Breast epithelium (tissue), 4 donors: ENCODE measurements around the gene PTPN21. TPM values are rescaled to one million over a fixed set of nuclear protein-coding genes. Genes with fewer than 3 reads are reported as not detected.

ENCODE experiments used
- DNase-seq, 2 donors: peaks; one replicate each; pipeline ENCODE4 v3.0.0-alpha.2; 2019; ENCODE audit warnings: low spot score in 2 of 2
- H3K27ac ChIP-seq, 2 donors: fragments of 200-600 bp; sonication (generic) in 1 of 2; one replicate each; pipeline ENCODE4 v1.5.1; 2016 to 2019; ENCODE audit warnings: mild to moderate bottlenecking in 1 of 2
- H3K27me3 ChIP-seq, 2 donors: fragments of 200-600 bp; sonication (generic) in 1 of 2; one replicate each; pipeline versions ENCODE4 v1.5.1 to v1.6.0; 2017 to 2019; ENCODE audit warnings: control low read depth in 1 of 2, mild to moderate bottlenecking in 1 of 2
- H3K36me3 ChIP-seq: fragments of 200-600 bp; one replicate; pipeline ENCODE4 v1.5.1; 2019
- H3K4me1 ChIP-seq, 2 donors: fragments of 200-600 bp; sonication (generic); one replicate each; pipeline ENCODE4 v1.5.1; 2016 to 2019; ENCODE audit warnings: control low read depth in 1 of 2
- H3K4me3 ChIP-seq, 3 donors: fragments of 200-600 bp; sonication (generic); 1 replicate in 2 of 3; 2 replicates in 1 of 3; pipeline ENCODE4 v1.5.1; 2016 to 2019; ENCODE audit warnings: mild to moderate bottlenecking in 3 of 3, moderate library complexity in 2 of 3
- H3K9me3 ChIP-seq, 2 donors: fragments of 200-600 bp; sonication (generic) in 1 of 2; one replicate each; pipeline ENCODE4 v1.5.1; 2016 to 2019; ENCODE audit warnings: control low read depth in 1 of 2
- POLR2A ChIP-seq: fragments of 450-650 bp; IDR thresholded peaks from one replicate; pipeline ENCODE4 v1.6.1; 2016; ENCODE audit warnings: antibody characterized with exemption, mild to moderate bottlenecking, moderate library complexity
- POLR2AphosphoS5 ChIP-seq, 3 donors: sonication (generic); formaldehyde crosslinking; IDR thresholded peaks; one replicate each; pipeline ENCODE4 v1.6.1; 2017; ENCODE audit warnings: antibody characterized with exemption in 3 of 3
- intact Hi-C: fragments of 100-400 bp; cut with DNase I; formaldehyde crosslinking; loops from one replicate; pipeline ENCODE4 v1.15.1; 2023; ENCODE audit warnings: low total_unique reads
- total RNA-seq, 3 donors: library from RNA; depleted of rRNA; stranded (reverse); fragments of >200 nt; gene quantifications; one replicate each; pipeline ENCODE4 v1.1.0, GENCODE V29; 2016
- TF ChIP-seq, protein P1 (sequence below), 3 donors: fragments of 450-650 bp; IDR thresholded peaks; one replicate each; pipeline ENCODE4 v1.5.1; 2016 to 2017; ENCODE audit warnings: antibody characterized with exemption in 3 of 3, mild to moderate bottlenecking in 3 of 3, moderate library complexity in 3 of 3

The PTPN21 gene
- total RNA-seq, 3 donors from 2014 or later: 14.4 to 18.1 (median 14.5) TPM

DNA sequence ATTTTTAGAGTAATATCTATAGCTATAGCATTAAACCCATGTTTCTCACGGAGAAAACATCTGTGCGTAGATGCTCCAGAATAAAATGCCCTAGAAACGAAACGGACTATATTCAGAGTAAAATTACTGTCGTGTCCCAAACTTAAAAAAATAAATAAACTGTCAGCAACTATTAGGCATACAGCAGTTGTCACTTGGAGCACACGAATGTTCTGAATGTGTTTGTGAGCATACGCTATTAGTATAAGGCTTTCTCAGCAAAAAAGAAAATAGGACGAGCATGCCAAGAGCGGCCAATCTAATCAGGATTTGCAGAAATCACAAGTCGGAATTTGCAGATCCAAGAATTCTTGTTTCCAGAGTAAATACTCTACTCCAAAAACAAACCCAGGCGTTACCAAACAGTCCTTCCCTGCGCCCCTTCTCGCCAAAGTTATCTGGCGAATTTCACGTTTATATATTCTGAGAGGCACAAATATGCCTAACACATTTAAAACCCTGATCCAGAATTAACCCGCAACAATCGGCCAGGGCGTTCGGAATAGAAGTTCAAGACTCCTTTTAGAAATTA, 836 bp downstream of the PTPN21 start:
- Histone ChIP-seq H3K27me3 (no peaks in the 10 kb centered on the region), H3K4me3 (peak overlapping the region; percentile 68 to 90 (median 72)), H3K36me3 (no peaks in the 10 kb centered on the region), H3K27ac (peak overlapping the region; percentile 92 to 94), H3K4me1 (peaks cover 0 to 4% of the 10 kb centered on the region in 2 donors), H3K9me3 (no peaks in the 10 kb centered on the region)
- DNase-seq: no peak
- TF ChIP-seq, protein P1, sequence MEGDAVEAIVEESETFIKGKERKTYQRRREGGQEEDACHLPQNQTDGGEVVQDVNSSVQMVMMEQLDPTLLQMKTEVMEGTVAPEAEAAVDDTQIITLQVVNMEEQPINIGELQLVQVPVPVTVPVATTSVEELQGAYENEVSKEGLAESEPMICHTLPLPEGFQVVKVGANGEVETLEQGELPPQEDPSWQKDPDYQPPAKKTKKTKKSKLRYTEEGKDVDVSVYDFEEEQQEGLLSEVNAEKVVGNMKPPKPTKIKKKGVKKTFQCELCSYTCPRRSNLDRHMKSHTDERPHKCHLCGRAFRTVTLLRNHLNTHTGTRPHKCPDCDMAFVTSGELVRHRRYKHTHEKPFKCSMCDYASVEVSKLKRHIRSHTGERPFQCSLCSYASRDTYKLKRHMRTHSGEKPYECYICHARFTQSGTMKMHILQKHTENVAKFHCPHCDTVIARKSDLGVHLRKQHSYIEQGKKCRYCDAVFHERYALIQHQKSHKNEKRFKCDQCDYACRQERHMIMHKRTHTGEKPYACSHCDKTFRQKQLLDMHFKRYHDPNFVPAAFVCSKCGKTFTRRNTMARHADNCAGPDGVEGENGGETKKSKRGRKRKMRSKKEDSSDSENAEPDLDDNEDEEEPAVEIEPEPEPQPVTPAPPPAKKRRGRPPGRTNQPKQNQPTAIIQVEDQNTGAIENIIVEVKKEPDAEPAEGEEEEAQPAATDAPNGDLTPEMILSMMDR (IDR thresholded peaks at IDR 0.05): no peak
- TF ChIP-seq POLR2AphosphoS5 (IDR thresholded peaks at IDR 0.05) (no peak), POLR2A (no peak)
- intact Hi-C loops: no loop called here

DNA sequence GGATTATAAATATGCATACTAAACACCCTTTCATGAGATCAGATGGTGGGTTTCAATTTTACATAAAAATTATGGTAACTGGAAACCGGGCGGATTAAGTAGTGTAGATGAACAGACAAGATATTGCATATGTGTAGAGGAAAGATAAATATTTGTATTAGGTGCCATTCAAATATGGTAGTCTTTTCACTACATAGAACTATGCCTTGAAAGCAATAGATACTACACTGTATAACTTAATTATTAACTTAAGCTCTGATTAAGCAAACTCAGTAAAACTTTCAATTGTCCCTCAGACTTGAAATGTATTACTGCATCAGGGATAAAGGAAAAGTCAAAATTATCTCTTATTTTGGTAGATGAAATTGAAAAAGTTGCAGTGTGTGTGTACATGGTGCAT, 1.9 kb downstream of the PTPN21 start:
- no peak for TF ChIP-seq POLR2A
- TF ChIP-seq POLR2AphosphoS5 (IDR thresholded peaks at IDR 0.05): no peak
- TF ChIP-seq, protein P1 (IDR thresholded peaks at IDR 0.05): no peak
- intact Hi-C loops: no loop called here
- H3K27ac ChIP-seq: no peak overlapping the region
- no peaks in the 10 kb centered on the region for H3K27me3 ChIP-seq
- DNase-seq: no peak
- peak overlapping the region in 1 of 3 donors; percentile 90 for H3K4me3 ChIP-seq
- no peaks in the 10 kb centered on the region for H3K36me3 ChIP-seq
- H3K4me1 ChIP-seq: peaks cover 0 to 4% of the 10 kb centered on the region in 2 donors
- no peaks in the 10 kb centered on the region for H3K9me3 ChIP-seq

DNA sequence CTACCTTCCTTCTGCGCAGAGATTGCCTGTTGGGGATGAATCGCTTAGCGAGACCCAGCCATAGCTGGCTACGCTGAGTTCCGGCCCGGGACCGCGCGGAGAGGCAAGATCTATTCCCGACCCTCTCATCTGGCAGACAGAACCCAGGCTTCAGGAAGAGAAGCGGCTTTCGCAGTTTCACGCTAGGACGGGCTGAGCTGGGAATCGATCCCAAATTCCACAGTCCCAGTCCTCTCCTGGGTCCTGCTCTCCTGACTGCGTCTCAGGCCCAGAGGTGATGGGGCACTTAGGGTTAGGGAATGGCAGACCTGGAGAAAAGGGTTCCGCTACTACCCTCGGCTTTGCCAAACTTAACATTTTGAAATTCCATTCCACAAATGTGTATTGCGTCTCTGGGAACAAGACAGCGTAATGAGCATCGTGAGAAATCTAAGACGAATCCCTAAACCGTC, 2.8 kb downstream of the PTPN21 start:
- DNase-seq: no peak
- peaks cover 0 to 4% of the 10 kb centered on the region in 2 donors for H3K4me1 ChIP-seq
- intact Hi-C loops: no loop called here

DNA sequence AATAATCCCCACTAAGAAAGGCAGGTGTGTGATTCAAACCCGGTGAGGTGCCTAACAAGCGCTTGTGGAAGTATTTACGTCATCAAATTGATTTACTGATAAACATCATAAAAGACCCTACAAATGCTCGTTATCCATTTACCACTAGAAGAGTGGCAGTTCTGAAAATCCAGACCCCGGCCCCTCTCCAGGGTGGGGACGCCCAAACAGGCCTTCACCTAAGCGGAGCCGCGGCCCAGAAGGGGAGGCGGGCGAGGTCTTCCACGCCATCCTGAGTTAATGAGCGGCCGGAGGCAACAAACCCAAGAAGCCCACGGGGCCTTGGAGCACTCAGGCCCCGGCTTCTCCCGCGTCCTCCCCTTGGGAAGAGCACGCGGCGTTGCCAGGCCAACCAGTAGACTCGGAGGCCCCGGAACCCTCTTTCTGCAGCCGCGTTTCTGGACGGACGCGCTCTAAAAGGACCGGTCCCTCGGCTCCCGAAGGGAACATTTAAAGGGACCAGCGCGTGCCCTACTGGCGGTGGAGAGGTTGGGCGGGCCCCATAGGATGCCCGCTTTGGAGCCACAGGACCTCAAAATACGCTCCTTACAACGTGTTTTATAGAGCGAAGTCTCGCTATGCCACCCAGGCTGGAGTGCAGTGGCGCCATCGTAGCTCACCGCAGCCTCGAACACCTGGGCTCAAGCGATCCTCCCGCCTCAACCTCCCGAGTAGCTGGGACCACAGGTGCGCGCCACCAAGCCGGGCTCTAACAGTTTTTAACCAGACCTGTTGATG, 3.5 kb downstream of the PTPN21 start:
- Histone ChIP-seq H3K9me3 (no peaks in the 10 kb centered on the region), H3K27ac (peak overlapping the region; percentile 79), H3K4me3 (peak overlapping the region; percentile 60 to 78 (median 73)), H3K4me1 (peaks cover 0 to 4% of the 10 kb centered on the region in 2 donors), H3K36me3 (no peaks in the 10 kb centered on the region), H3K27me3 (no peaks in the 10 kb centered on the region)
- DNase-seq: peak; percentile 69 to 82
- TF ChIP-seq POLR2A: no peak
- peak in 2 of 3 donors; percentile 63 to 74 for TF ChIP-seq POLR2AphosphoS5 (IDR thresholded peaks at IDR 0.05)
- TF ChIP-seq, protein P1 (IDR thresholded peaks at IDR 0.05): peak in 2 of 3 donors; percentile 36 to 40
- intact Hi-C loops: no loop called here

More for the DNA sequence above, 2.8 kb downstream of the PTPN21 start:
- H3K36me3 ChIP-seq: no peaks in the 10 kb centered on the region
- H3K27ac ChIP-seq: peak overlapping the region; percentile 79
- TF ChIP-seq POLR2A: no peak
- no peak for TF ChIP-seq POLR2AphosphoS5 (IDR thresholded peaks at IDR 0.05)
- no peaks in the 10 kb centered on the region for H3K27me3 ChIP-seq
- H3K4me3 ChIP-seq: peak overlapping the region; percentile 60 to 78 (median 73)
- H3K9me3 ChIP-seq: no peaks in the 10 kb centered on the region

DNA sequence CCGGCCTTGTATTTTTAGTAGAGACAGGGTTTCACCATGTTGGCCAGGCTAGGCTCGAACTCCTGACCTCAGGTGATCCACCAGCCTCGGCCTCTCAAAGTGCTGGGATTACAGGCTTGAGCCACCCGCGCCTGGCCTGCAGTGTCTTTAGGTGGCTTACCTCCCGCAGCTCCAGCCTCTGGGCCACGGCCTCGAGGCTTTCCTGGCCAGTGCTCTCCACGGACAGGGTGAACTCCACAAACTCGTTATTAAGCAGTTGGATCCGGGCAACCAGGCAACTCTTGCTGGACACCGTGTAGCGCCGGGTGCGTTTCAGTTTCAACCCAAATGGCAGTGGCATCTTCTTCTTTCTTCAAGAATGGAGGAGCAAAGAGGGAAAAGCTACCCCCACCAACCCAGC, 4.7 kb downstream of the PTPN21 start:
- DNase-seq: no peak
- H3K4me1 ChIP-seq: peaks cover 0 to 4% of the 10 kb centered on the region in 2 donors
- H3K27ac ChIP-seq: no peak overlapping the region
- H3K27me3 ChIP-seq: no peaks in the 10 kb centered on the region
- H3K9me3 ChIP-seq: no peaks in the 10 kb centered on the region
- intact Hi-C loops: no loop called here
- H3K4me3 ChIP-seq: no peak overlapping the region
- TF ChIP-seq POLR2AphosphoS5 (IDR thresholded peaks at IDR 0.05) (no peak), POLR2A (no peak)
- TF ChIP-seq, protein P1 (IDR thresholded peaks at IDR 0.05): no peak
- no peaks in the 10 kb centered on the region for H3K36me3 ChIP-seq
